ENCODE data around the gene NAT8.

GRCh38 chr2:73614105-73614504 lies 28.1 kb downstream of the NAT8 start:
- TF ChIP-seq SUZ12 (IDR thresholded peaks at IDR 0.05; ENCODE audit: extremely low read depth, insufficient read depth, insufficient read length) (no peak), YY1 (IDR thresholded peaks at IDR 0.05; ENCODE audit: insufficient read depth, insufficient read length) (no peak)
